DOHH2 (cell line): Measurements from ENCODE around the gene LEMD1.

Experiments used
- CTCF ChIP-seq: fragments of 200-600 bp; sonication (generic); IDR thresholded peaks from one replicate; pipeline ENCODE4 v1.5.1; 2014; ENCODE audit warnings: antibody characterized with exemption, mild to moderate bottlenecking, low read depth, low read length; ENCODE audit not compliant: poor library complexity, severe bottlenecking
- EZH2phosphoT487 ChIP-seq: fragments of 200-600 bp; sonication (generic); IDR thresholded peaks from 2 replicates; pipeline ENCODE4 v1.6.1; 2017; ENCODE audit warnings: borderline replicate concordance, mild to moderate bottlenecking, antibody characterized with exemption, low read length, moderate library complexity, mixed read lengths

- TF ChIP-seq EZH2phosphoT487 = no peak
- TF ChIP-seq CTCF = no peak
Measured at GRCh38 chr1:205451759-205452164, 29.9 kb upstream of the LEMD1 start.
